Measurements from ENCODE around the gene SLC24A4.

Gene SLC24A4

DNA sequence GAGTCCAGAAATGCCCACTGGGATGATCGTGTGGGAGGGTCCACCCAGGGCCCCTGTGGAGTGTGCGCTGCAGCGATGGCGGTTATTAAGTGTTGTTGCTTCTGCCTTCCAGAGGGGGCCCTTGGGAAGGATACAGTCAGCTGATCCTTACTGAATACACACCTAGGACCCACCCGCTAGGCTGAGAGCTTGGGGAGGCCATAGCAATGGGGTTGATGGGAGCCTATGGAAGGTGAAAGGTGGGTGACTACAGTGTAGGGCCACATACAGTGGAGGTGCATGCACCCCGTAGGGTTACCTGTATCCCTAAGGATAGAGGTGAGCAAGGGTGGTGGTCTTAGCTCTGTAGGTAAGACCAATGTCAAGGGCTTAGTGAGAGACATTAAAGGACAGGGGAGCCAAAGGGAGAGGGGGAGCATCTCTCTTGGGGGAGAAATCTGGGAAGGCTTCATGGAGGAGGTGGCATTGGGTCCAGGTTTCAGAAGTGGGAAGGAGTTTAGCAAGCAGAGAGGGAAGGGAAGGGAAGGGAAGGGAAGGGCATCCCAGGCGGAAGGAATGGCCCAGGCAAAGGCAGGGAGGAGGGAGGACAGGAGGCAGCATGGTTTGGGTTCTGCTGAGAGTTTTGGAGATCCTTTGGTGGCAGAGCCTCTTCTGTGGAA, 117.5 kb downstream of the SLC24A4 start:
- DNase-seq: no peak

DNA sequence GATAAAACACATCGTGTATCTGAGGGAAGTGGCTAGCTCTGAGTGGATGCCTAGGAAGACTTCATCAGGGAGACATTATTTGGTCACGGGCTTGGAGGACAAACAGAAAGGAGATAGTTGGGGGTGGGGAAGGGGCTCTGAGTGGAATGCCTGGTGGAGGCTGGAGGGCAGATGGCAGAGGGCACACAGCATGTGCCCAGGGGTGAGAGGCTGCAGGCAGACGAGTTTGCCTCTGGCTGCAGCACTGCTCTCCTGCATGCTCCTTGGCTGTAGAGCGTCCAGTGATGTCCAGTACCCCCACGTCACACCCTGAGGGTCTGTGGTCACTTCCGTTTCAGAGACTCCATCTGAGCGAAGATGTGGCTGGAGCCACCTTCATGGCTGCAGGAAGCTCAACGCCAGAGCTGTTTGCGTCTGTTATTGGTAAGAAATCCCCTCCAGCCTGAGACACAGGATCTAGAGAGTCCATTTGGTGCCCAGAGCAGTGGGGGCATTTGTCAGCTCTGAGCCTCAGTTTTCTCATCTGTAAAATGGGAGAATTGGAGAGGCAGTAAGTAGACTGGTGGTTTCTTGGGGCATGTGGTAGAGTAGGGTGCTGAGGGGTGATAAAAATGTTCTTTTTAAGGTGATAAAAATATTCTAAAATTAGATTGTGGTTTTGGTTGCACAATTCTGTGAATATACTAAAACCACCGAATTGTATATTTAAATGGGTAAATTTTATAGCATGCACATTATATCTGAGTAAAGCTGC, 119.0 kb downstream of the SLC24A4 start:
- DNase-seq: no peak

DNA sequence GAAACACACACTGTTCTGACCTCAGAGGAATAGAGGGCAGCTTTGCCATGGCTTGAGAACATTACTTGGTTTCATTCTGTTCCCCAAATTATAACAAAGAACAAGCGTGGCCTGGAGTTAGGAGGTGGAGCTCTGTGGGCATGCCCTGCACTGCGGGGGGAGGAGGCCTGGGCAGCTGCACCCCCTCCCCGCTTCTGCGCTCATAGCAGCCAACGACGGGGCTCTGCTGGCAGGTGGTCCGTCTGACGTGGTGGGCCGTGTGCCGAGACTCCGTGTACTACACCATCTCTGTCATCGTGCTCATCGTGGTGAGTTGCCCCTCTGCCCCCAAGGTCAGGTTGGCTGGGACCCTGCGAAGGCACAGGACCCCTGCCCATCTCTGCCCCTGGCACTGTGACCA, 120.2 kb downstream of the SLC24A4 start:
- no peak for DNase-seq

DNA sequence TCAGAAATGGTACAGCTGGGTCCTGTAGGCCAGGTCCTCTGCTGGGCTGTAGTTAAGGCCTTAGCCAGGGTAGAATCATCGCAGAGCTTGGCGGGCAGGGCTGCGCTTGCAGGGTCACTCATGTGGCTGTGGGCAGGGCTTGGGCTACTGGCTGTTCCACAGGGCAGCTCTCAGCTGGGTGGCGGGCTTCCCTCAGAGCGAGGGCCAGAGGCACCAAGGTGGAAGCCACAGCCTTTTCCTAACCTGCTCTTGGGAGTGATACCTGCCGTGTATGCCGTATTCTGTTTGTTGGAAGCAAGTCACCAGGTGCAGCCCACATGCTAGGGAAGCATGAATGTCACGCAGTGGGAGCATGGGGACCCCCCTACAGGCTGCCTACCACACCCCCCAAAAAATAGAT, 120.8 kb downstream of the SLC24A4 start:
- no peak for DNase-seq

DNA sequence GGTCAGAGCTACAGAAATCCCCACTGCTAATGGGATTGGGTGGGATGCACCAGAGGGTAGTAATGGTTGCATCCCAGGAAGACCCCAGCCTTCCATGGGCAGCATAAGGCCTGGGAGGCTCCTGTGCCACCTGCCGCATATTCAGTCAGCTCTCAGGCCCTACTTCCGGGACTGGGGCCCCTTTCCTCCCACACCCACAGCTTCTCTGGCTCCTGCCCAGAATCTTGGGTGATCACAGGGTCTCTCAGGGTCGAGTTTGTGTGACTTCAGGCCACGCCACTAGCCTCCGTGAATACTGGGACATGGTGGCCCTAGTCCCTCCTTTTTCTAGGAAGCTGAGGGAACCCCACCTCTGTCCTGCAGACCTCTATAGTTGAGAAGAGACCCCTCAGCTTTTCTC, 123.8 kb downstream of the SLC24A4 start:
- peak; percentile 5 for DNase-seq

DNA sequence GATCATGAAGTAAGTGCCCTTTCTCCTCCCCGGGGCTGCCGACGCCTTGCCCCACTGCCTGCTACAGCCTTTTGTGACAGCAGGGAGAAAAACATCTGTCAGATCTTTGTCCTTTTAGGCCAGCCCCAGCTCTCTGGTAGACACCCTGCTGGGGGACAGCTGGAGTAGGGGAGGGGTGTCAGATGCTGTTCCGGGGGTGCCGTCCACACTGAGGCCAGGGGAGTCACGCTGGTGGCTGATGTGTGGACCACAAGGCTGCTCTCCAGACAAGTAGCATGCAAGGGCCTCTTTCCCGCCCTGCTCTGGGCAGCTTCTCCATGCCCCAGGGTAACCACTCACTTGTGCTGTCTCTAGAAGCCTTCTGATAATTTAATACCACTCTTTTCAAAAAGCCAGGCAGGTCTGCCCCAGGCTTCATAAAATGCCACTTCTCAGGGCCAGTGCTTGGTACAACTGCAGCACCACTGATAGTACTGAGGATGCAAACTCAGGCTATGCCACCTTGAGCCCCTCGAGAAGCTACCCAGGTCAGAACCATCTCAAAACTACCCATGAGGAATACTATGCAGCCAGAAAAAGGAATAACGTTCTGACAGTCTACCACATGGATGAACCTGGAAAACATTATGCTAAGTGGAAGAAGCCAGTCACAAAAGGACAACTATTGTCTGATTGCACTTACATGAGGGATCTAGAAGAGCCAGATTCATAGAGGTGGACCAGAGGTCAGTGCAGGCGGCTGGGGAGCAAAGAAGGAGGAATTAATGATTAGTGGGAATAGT, 124.6 kb downstream of the SLC24A4 start:
- no peak for DNase-seq

DNA sequence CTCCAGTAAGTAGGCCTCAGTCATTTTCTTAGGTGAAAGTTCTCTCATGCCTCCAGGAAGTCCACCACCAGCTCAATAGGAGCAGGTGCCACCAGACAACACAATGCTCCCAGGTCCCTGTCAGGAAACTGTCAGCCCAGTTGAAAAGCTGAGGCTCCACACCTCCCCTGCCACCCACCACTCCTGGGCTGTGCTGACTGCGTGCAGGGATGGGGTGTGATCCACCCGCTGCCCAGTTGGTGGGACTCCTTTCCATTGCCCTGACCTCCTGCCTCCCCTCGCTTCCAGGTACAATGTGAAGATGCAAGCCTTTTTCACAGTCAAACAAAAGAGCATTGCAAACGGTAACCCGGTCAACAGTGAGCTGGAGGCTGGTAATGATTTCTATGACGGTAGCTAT, 125.8 kb downstream of the SLC24A4 start:
- no peak for DNase-seq

DNA sequence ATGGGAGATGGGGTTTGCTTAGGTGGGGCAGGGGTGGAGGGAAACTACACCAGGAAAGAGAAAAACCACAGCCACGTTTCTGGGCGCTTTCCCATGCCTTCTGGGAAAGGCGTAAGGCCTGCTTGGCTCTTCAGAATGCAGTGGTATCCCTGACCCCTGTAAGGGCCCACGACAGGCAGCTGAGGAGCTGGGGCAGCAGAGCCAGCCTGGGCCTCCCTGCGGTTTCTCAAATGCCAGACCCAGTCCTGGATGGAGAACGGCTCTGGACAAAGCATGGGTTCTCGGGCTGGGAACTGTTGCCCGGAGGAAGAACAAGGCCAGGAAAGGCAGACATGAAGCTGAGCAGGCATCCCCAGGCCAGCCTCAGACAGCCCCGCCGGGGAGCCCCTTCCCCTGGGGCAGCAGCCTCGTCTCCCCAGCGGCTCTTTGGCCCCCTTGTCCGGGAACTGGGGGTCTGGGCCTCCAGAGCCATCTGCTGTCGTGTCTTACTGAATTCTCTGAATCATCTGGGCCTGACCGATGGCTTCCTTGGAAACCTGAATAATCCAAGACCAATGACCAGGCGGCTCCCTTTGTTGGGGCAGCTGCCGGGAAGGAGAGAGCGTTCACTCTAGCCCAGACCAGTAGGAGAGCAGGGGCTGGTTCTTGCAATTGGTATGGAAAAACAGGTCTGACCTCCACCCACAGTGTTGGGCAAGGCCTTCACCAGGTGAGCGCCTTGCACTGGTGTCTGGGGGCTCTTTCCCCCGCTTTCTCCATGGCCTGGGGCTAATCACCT, 126.6 kb downstream of the SLC24A4 start:
- no peak for DNase-seq

DNA sequence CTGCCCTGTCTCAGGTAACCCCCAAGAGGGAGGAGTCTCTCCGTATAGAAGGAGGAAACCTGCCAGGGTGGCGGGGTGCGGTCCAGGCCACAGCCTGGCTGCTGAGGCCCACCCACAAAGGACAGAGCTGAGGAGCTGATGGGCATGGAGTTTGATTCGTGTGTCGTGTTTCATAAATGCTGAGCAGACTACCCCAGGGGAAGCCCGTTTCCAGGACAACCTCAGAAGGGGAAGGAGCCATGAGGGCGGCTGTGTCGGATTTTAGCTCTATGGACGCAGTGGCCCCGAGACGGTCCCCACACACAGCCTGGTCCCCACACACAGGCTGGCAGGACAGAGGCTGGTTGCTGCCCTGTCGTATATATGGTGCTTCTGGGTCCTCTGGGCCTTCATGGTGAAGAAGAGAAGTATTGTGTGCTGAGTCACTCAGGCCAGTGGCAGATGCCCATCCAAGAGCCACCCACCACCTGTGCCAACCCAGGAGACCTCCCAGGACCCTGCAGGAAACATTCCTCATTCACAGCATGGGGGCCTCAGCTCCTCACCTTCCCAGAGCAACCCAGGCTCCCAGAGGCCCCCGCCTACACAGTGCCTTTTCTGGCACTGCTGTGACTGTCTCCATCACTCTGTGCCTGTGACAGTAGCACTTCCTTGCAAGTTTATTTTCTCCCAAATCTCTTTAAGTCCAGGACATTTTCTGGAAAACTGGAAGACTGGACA, 127.5 kb downstream of the SLC24A4 start:
- DNase-seq: no peak

DNA sequence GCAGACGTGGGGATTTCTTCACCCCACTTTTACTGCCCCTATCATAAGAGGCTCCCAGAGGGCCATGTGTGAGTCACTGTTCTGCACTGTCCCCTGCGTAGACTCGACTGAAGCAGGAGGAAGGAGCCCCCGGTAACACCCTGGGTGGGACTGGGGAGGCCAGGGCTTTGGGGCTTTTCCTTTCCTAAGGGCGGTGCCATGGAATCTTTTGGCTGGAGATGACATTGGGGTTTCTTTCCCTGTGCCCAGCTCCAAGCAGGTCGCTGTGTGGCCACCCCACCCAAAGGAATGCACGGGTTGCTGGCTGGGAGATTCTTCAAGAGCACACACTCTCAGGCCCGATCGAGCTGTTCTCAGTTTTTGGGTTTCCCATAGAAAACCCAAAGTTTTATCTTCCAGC, 128.3 kb downstream of the SLC24A4 start:
- DNase-seq: no peak

DNA sequence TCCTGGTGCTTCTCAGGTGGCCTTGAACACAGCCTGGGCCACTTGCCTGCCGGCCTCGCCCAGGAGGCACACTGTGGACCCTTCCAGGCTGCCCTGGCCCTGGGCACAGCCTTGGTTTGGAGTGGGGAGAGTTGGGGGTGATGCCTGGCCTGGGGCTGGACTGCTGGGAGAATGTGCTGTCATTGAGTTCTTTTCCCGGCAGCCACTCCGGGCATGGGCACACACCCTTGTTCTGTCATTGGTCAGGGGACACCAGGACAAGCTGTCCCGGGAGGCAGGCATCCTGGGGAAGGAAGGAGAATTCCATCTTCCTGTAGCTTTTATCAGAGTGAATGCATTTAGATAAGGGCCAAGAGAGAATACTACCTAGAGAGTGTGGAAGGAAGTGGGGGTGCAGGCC, 128.8 kb downstream of the SLC24A4 start:
- DNase-seq: no peak

DNA sequence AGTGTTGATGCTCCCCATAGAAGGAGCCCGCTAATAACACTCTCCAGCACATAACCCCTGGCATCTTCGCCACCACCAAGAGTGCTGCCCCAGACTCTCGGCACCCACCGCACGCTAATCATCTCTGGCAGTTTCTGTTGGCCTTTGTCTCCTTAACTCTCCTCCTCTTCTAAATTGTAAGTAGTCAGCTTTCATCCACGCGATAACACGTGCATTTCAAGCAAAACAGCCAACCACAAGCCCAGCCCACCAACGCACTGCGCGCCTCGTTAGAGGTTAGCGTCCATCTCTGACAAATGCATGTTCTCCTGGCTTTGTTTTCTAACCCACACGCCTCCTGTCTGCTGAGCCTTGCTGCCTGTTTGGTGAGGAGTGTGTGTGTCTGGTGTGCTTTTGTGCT, 129.5 kb downstream of the SLC24A4 start:
- no peak for DNase-seq

DNA sequence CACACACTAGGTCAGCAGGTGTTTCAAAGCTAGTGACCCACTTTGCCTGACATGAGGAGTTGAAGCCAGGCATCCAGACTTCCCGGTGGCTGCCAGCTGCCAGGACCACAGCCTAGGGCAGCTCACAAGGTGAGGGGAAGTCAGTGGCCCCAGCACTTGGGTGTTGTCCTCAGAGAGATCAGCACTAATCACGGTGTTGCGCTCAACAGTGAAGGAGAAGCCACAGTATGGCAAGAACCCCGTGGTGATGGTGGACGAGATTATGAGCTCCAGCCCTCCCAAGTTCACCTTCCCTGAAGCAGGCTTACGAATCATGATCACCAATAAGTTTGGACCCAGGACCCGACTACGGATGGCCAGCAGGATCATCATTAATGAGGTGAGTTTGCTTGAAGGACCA, 130.7 kb downstream of the SLC24A4 start:
- no peak for DNase-seq

DNA sequence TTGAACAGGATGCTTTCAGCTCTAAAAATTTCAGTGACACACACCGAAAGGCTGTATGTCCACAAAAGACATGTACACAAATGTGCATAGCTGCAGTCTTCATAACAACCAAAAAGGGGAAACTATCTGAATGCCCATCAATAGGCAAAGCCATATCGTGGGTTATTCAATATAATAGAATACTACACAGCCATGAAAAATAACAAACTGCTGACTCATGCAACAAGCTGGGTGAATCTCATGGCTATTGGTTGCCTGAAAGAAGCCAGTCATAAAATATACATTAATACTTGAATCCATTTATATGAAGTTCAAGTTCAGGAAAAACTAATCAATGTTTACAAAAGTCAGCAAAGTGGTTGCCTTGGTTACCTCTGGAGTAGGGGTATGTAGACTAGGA, 132.3 kb downstream of the SLC24A4 start:
- DNase-seq: no peak

DNA sequence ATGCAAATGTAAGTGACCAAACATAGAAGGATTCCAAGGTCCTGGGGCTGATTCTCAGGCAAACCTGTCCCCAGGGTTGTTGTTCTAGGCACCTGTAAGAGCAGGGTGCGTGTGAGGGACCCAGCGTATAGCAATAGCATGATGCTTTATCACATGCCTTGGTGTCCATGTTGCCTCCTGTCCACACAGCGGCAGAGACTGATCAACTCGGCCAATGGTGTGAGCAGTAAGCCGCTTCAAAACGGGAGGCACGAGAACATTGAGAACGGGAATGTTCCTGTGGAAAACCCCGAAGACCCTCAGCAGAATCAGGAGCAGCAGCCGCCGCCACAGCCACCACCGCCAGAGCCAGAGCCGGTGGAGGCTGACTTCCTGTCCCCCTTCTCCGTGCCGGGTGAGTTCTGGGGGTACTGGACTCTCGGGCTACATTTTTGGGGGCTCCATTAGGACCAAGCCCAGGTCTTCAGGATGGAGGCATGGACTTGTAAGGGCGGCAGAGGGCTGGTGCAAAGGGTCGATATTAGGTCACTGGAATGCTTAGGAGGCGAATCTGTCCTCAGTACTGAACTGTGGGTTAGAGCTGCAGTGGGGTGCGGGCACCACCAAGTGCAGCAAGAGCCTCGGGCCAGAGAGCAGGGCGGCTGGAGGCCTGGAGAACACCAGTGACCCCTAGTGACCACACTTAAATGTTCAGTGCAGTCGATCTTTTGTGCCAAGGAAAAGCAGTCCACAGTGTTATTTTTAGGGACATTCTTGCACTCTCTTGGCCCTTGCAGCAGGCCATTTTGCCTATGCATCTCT, 133.4 kb downstream of the SLC24A4 start:
- DNase-seq: no peak

DNA sequence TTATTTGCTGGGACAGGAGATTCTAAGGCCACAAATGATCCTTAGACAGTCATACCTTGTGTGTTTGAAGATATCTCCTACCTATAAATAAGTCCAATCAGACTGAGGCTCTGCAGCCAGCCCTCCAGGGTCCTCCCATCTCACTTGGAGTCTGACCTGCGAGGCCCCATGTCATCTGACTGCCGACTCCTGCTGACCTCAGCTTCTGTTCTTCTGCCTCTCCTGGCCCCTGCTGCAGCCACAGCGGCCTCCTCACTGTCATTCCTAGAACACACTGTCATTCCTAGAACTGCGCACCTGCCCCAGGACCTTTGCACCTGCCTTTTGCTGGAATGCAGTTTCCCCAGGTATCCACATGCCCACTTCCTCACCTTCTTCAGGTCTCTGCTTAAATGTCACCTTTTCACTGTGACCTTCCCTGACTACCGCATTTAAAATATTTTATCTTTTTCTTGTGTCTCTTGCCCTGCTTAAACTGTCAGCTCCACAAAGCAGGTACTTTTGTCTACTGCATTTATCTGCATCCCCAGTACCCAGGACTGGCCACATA, 134.1 kb downstream of the SLC24A4 start:
- DNase-seq: no peak

DNA sequence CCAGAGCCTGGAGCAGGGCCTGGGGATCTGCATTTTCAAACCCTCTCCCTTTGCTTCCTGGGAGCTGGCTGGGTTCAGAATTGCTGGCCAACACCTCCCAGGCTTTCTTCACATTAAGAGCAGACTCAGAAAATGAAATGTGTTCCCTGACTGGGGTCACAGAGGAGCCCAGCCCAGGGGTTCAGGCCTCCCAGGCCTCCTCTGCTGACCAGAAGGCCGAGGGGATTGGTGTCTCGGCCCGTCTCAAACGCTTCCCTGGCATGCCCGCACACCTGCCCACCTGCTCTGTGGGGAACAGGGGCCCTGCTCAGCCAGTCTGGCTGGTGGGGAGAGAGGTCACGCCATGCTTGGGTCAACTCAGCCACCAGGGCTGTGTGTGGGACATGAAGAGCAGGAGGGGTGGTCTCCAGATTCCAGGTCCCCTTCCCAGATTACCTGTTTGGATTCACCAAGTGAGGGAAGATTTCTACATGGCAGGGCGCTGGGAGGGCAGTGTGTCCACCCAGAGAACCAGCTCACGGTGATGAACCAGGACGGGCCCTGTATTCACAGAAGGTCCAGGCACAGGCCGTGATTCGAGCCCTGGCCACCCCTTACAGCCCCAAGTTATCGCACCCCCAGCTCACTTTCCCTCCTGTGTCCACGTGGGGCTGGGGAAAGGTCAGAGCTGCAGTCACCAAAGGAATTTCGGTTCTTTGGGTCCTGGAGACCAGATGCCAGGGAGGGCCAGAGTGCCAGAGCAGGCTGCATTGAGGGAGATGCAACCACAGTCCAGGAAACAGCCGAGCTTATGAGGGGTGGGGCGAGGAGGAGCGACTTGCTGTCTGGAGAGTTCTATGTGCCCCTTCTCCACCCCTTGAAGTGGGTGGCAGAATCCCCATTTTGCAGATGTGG, 135.4 kb downstream of the SLC24A4 start:
- DNase-seq: no peak

DNA sequence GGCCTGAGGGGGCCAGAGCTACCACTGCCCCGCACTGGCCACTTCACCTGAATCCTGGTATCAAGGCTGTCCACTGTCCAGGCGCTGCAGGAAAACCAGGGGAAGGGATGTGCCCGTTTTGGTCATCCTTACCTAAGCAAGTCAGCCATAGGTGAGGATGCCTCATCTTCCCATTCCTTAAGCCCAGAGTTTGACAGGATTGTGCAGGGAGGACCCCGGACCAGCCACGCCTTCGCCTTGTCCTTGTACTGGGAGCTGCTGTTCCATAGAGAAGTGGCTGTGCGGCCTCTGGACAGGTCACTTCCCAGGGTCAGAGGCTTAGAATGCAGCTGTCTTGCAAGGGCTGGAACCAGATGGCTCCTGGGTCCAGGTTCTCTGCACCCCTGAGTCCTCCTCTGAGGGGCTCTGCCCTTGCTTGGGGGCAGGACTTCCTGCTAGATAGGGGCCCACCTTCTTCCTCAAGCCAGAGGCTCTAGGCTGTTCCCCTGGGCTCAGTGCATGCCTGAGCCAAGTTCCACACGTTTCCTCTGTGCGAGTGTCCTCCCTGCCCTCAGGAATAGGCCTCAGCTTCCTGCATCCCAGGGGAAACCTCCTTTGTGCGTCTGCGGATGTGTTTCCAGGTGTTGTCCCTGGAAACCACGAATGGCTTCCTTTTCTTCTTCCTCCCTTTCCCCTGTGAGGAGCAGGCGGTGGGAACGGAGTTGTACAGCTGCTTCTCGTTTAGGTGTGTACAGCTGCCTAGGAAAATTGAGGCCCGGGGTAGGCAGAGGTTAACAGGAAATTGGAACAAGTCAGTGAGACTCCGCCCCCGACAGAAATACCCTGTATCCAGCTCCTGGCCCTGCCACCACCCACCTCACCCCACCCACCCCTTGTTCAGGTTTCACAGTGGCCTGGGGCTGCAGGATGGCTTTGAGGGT, 136.3 kb downstream of the SLC24A4 start:
- no peak for DNase-seq

DNA sequence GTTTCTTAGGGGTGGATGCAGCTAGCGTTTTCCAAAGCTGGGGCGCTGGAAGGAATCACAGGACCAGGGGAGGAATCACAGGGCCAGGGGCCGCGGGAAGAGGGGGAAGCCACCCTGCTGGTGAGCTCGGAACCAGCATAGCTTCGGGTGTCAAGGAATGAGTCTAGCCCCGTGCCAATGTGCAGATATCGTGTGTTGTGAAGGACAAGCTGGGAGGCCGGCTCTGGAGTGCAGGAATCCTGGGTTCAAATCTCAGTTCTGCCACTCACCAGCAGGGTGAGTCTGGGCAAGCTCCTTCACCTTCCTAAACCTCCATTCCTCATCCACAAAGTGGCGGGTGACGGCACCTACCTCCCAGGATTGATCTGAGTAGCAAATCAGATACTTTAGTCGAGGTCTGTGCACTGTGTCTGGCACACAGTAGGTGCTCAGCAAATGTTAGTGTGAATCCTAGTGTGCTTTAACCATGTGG, 137.0 kb downstream of the SLC24A4 start:
- no peak for DNase-seq
